SIG-M5 treated with dmso at 0.1 percent for 504 hours (cell line): ENCODE measurements around the gene SGCD.

ENCODE experiments used
- DNase-seq: peaks from one replicate; lab custom pipeline; 2025; ENCODE audit not compliant: unreplicated experiment; lab: John Stamatoyannopoulos, UW

SGCD gene

GRCh38 chr5:156498226-156498980, 171.4 kb downstream of the SGCD start:
- DNase-seq = no peak

- DNase-seq = no peak
These were observed 173.8 kb downstream of the SGCD start for GRCh38 chr5:156500755-156501154.

- DNase-seq = no peak
These were observed 178.1 kb downstream of the SGCD start for GRCh38 chr5:156505101-156505500.

GRCh38 chr5:156513123-156513815, 186.3 kb downstream of the SGCD start:
- DNase-seq = peak; percentile 91

GRCh38 chr5:156515121-156515520, 188.2 kb downstream of the SGCD start:
- no peak for DNase-seq

GRCh38 chr5:156515803-156516360, 188.9 kb downstream of the SGCD start:
- no peak for DNase-seq

GRCh38 chr5:156522651-156523529, 195.9 kb downstream of the SGCD start:
- DNase-seq = no peak

- DNase-seq = no peak
These were observed 196.6 kb downstream of the SGCD start for GRCh38 chr5:156523607-156524006.

- DNase-seq = no peak
These were observed 199.3 kb downstream of the SGCD start for GRCh38 chr5:156526081-156526925.

GRCh38 chr5:156527611-156528010, 200.6 kb downstream of the SGCD start:
- DNase-seq = no peak

GRCh38 chr5:156528673-156529072, 201.7 kb downstream of the SGCD start:
- no peak for DNase-seq

- DNase-seq = peak; percentile 95
These were observed 202.9 kb downstream of the SGCD start for GRCh38 chr5:156529892-156530291.

GRCh38 chr5:156531199-156531598, 204.2 kb downstream of the SGCD start:
- DNase-seq = no peak

GRCh38 chr5:156532921-156533320, 206.0 kb downstream of the SGCD start:
- no peak for DNase-seq

- no peak for DNase-seq
These were observed 207.1 kb downstream of the SGCD start for GRCh38 chr5:156534085-156534484.

GRCh38 chr5:156534906-156535485, 208.0 kb downstream of the SGCD start:
- DNase-seq = no peak

- no peak for DNase-seq
These were observed 213.5 kb downstream of the SGCD start for GRCh38 chr5:156540491-156540890.

GRCh38 chr5:156541582-156541981, 214.6 kb downstream of the SGCD start:
- no peak for DNase-seq

GRCh38 chr5:156543348-156544145, 216.6 kb downstream of the SGCD start:
- no peak for DNase-seq
